ENCODE measurements around the gene ATP2B3. TPM values are rescaled to one million over a fixed set of nuclear protein-coding genes. Genes with fewer than 3 reads are reported as not detected.

ATP2B3 gene
- polyA plus RNA-seq, 4 donors: 0.23 to 0.36 (median 0.31) TPM

DNA sequence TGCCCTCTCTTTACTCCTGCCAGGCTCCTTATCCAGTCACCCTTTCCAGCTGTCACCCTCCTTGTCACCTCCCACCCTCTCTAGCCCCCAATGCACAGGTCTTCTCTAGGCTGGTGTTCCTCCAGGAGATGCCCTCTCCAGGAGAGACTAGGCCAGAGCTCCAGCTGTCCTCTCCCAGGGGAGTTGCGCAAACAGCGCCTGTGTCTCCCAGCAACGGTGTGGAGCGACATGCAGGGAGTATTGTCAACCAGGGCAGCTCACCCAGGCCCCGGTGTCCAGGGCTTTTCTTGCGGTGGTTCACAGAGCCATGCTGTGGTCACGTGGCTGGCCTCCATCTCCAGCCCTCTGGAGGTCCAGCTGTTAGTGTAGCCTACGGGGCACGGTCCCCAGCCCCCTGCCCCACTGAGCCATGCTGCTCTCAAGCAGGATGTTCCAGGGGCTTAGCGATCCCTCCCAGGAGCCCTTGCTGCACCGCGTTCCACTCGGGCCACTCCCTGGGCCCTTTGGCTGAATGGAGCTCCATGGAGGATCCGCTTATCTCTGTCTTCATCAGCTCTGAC is 46.7 kb downstream of the ATP2B3 start:
- no peak for DNase-seq (ENCODE audit: low read depth in 4 of 4, low spot score in 3 of 4)

- no peak for DNase-seq (ENCODE audit: low read depth in 4 of 4, low spot score in 3 of 4)
Measured at GRCh38 chrX:153565996-153566580, 48.6 kb downstream of the ATP2B3 start.

- no peak for DNase-seq (ENCODE audit: low read depth in 4 of 4, low spot score in 3 of 4)
Measured at GRCh38 chrX:153568451-153569011, 51.1 kb downstream of the ATP2B3 start.

- DNase-seq (ENCODE audit: low read depth in 4 of 4, low spot score in 3 of 4): no peak
Measured at GRCh38 chrX:153569475-153569874, 52.0 kb downstream of the ATP2B3 start.

DNA sequence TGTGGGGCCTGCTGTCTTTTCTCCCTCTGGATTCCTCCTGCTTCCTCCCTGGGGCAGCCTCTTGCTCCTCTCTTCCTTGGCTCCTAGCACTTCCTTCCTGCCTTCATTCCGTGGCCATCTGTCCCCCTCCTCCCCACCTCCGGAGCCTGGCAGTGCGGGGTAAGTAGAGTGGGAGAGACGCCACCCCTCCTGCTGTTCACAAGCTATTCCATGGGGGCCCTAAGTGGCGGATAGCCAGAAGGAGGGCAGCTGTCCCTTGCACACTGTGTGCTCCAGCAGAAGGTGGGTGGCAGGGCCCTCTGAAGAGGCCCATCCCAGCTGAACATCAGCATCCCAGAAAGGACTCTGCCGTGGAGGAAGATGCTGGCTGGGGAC is 54.1 kb downstream of the ATP2B3 start:
- DNase-seq (ENCODE audit: low read depth in 4 of 4, low spot score in 3 of 4): no peak

GRCh38 chrX:153572601-153573000 is 55.2 kb downstream of the ATP2B3 start:
- DNase-seq (ENCODE audit: low read depth in 4 of 4, low spot score in 3 of 4): no peak

- no peak for DNase-seq (ENCODE audit: low read depth in 4 of 4, low spot score in 3 of 4)
Measured at GRCh38 chrX:153573984-153574383, 56.5 kb downstream of the ATP2B3 start.

- DNase-seq (ENCODE audit: low read depth in 4 of 4, low spot score in 3 of 4): no peak
Measured at GRCh38 chrX:153576239-153576870, 58.9 kb downstream of the ATP2B3 start.

GRCh38 chrX:153576961-153577360 is 59.5 kb downstream of the ATP2B3 start:
- DNase-seq (ENCODE audit: low read depth in 4 of 4, low spot score in 3 of 4): no peak

GRCh38 chrX:153578200-153578835 is 60.9 kb downstream of the ATP2B3 start:
- DNase-seq (ENCODE audit: low read depth in 4 of 4, low spot score in 3 of 4): no peak

DNA sequence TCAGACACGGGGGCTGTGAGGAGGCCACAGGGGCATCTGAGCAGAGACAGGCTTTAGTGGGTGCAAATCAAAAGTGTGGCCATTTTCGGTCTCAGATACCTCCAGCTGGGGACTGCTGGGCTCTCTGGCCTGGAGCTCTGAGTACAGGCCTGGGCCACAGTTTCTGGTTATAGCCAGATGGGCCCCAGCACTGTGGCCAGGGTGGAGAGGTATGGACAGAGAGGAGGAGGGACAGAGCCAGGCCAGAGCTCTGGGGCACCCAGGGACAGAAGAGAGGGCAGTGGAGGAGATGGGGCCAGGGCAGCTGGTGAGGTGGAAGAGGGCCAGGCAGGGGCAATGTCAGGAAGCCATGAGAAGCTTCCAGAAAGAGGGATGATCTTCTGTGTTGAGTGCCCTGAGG is 61.4 kb downstream of the ATP2B3 start:
- DNase-seq (ENCODE audit: low read depth in 4 of 4, low spot score in 3 of 4): no peak

GRCh38 chrX:153580700-153581386 is 63.4 kb downstream of the ATP2B3 start:
- no peak for DNase-seq (ENCODE audit: low read depth in 4 of 4, low spot score in 3 of 4)

DNA sequence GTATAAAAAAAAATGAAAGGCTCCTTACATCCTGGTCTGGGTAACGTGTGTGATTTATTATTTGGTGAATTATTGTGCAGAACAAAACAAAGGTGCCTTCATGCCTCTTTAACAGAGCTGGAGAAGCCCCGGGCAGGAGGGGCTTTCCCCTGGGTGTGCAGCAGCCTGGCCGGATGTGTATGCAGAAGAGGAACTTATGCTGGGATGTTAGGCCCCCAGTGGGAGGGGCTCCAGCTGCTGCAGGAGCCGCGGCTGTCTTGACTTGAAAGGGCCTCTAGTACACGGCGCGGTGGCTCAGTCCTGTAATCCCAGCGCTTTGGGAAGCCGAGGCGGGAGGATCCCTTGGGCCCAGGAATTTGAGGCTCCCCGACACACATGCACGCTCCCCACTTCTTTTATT is 65.5 kb downstream of the ATP2B3 start:
- peak in 3 of 4 donors; percentile 22 to 36 (median 24) for DNase-seq (ENCODE audit: low read depth in 4 of 4, low spot score in 3 of 4)

DNA sequence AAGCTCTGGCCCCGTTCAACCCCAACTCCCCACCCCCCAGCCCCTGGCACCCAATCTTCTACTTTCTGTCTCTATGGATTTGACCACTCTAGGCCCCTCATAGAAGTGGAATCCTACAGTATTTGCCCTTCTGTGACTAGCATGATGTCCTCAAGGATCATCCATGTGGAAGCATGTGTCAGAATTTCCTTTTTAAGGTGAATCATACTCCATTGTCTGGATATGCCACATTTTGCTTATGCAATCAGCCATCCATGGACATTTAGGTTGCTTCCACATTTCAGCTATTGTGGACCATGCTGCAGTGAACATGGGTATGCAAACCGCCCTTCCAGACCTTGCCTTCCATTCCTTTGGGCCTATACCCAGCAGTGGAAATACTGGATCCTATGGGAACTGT is 66.0 kb downstream of the ATP2B3 start:
- no peak for DNase-seq (ENCODE audit: low read depth in 4 of 4, low spot score in 3 of 4)

DNA sequence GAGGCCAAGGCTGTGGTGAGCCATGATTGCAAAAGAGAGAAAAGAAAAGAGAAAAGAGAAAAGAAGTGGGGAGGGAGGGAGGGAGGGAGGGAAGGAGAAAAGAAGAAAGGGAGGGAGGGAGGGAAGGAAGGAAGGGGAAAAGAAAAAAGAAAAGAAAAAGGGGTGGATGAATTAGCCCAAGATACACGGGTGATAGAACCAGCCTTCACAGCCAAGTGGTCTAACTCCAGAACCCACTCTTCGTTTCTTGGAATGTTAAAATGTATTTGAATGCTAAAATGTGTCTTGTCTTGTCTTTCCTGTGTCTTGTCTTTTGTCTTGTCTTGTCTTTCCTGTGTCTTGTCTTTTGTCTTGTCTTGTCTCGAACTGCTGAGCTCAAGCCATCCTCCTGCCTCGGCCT is 68.4 kb downstream of the ATP2B3 start:
- DNase-seq (ENCODE audit: low read depth in 4 of 4, low spot score in 3 of 4): no peak

DNA sequence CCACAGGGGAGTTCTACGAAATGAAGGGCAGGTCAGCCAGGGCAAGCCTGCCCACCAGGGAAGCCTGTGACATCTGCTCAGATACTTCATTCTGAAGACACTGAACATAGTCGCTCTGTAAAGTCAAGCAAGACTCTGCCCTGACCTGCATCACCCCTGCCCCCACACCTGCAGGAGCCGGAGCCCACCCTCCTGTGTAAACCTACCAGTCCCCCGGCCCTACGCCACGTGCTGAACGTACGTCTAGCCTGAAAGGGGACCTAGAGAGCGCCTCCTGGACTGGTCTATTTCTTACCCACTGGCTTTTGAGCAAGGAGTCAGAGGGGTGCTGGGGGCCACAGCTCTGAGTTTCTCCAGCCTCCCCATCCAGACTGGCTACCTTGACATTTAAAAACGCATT is 69.9 kb downstream of the ATP2B3 start:
- DNase-seq (ENCODE audit: low read depth in 4 of 4, low spot score in 3 of 4): no peak

GRCh38 chrX:153588021-153588781 is 70.8 kb downstream of the ATP2B3 start:
- DNase-seq (ENCODE audit: low read depth in 4 of 4, low spot score in 3 of 4): no peak

DNA sequence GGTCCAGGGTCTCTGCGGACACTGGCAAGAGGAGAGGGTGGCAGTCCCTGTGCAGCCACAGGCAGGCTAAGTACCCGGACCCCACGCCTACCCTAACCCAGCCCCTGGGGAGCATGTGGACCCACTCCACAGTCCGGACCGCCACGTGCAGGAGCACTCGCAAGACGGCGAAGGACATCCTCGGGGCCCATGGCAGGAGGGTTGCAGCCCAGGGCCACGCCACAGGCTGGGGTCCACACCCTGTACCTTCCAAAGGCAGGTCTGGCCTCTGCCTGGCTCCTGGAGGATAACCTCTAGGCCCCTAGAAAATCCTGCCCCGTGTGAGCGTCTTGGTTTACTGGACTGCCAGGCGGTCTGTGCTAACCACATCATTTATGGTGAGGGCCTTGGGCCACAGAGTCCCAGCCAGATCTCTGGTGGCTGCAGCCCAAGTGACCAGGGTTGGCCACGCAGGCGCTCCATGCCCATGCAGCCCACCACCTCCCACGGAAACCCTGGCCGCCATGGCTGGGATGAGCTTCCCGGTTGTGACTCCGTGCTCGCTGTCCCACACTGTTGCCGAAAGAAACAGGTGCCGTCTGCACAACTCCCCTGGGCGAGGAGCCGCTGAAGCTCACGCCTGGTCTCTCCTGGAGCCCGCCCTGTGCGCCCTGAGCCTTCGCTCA is 71.5 kb downstream of the ATP2B3 start:
- DNase-seq (ENCODE audit: low read depth in 4 of 4, low spot score in 3 of 4): no peak
